GM18520 (cell line): ENCODE measurements around the gene MYO7B.

Experiments
- ATAC-seq: cut with Tn5 transposase; IDR thresholded peaks from one replicate; pipeline ENCODE4 v1.9.1; 2021; ENCODE audit not compliant: unreplicated experiment

MYO7B gene

GRCh38 chr2:127606625-127607398 lies 71.3 kb downstream of the MYO7B start:
- ATAC-seq: no peak

GRCh38 chr2:127607399-127607908 lies 72.0 kb downstream of the MYO7B start:
- ATAC-seq: no peak

- no peak for ATAC-seq
Observed at GRCh38 chr2:127608061-127609030, 72.9 kb downstream of the MYO7B start.

- no peak for ATAC-seq
Observed at GRCh38 chr2:127609031-127609751, 73.7 kb downstream of the MYO7B start.

- ATAC-seq: no peak
Observed at GRCh38 chr2:127609818-127610217, 74.3 kb downstream of the MYO7B start.

- no peak for ATAC-seq
Observed at GRCh38 chr2:127610561-127610960, 75.1 kb downstream of the MYO7B start.

- no peak for ATAC-seq
Observed at GRCh38 chr2:127611076-127611925, 75.8 kb downstream of the MYO7B start.

- ATAC-seq: no peak
Observed at GRCh38 chr2:127612111-127612822, 76.8 kb downstream of the MYO7B start.

- no peak for ATAC-seq
Observed at GRCh38 chr2:127614246-127614645, 78.8 kb downstream of the MYO7B start.

- ATAC-seq: no peak
Observed at GRCh38 chr2:127614731-127615130, 79.2 kb downstream of the MYO7B start.

- ATAC-seq: no peak
Observed at GRCh38 chr2:127615511-127616166, 80.2 kb downstream of the MYO7B start.

- ATAC-seq: no peak
Observed at GRCh38 chr2:127618551-127619202, 83.2 kb downstream of the MYO7B start.

GRCh38 chr2:127619203-127619590 lies 83.7 kb downstream of the MYO7B start:
- no peak for ATAC-seq

GRCh38 chr2:127619877-127620705 lies 84.6 kb downstream of the MYO7B start:
- no peak for ATAC-seq

GRCh38 chr2:127620866-127621265 lies 85.4 kb downstream of the MYO7B start:
- no peak for ATAC-seq

- no peak for ATAC-seq
Observed at GRCh38 chr2:127621981-127622431, 86.5 kb downstream of the MYO7B start.

GRCh38 chr2:127622561-127623387 lies 87.3 kb downstream of the MYO7B start:
- ATAC-seq: no peak
